Sigmoid colon (tissue), 7 donors: ENCODE results near the gene CNTN5. TPM values are rescaled to one million over a fixed set of nuclear protein-coding genes. Genes with fewer than 3 reads are reported as not detected.

ENCODE experiments used
- DNase-seq: peaks from one replicate; pipeline ENCODE4 v3.0.0-alpha.2; 2019
- H3K27ac ChIP-seq, 4 donors: fragments of 200-600 bp; sonication (generic); one replicate each; pipeline ENCODE4 v1.5.1; 2016 to 2019; ENCODE audit warnings: mild to moderate bottlenecking in 1 of 4
- H3K27me3 ChIP-seq, 3 donors: fragments of 200-600 bp; sonication (generic); one replicate each; pipeline ENCODE4 v1.5.1; 2019; ENCODE audit warnings: mild to moderate bottlenecking in 1 of 3
- H3K36me3 ChIP-seq, 4 donors: fragments of 200-600 bp; sonication (generic); one replicate each; pipeline ENCODE4 v1.5.1; 2016 to 2019
- H3K4me1 ChIP-seq, 4 donors: fragments of 200-600 bp; sonication (generic); one replicate each; pipeline ENCODE4 v1.5.1; 2017 to 2019
- H3K4me3 ChIP-seq, 4 donors: fragments of 200-600 bp; sonication (generic); one replicate each; pipeline ENCODE4 v1.5.1; 2017 to 2019; ENCODE audit warnings: mild to moderate bottlenecking in 2 of 4, moderate library complexity in 1 of 4
- H3K9me3 ChIP-seq, 4 donors: fragments of 200-600 bp in 3 of 4; sonication (generic) in 3 of 4; one replicate each; pipeline versions ENCODE4 v1.5.1 to v1.6.1; 2013 to 2019
- CTCF ChIP-seq, 4 experiments: fragments of 450-650 bp in 3 of 4; fragments of 200-600 bp in 1 of 4; IDR thresholded peaks; one replicate each; pipeline ENCODE4 v1.5.1; 2016 to 2019; ENCODE audit warnings: antibody characterized with exemption in 4 of 4, mild to moderate bottlenecking in 3 of 4, moderate library complexity in 2 of 4
- EP300 ChIP-seq, 4 donors: sonication (generic); formaldehyde crosslinking; IDR thresholded peaks; one replicate each; pipeline ENCODE4 v1.6.1; 2017; ENCODE audit warnings: antibody characterized with exemption in 4 of 4
- POLR2A ChIP-seq, 2 donors: fragments of 450-650 bp; IDR thresholded peaks; one replicate each; pipeline ENCODE4 v1.6.1; 2016; ENCODE audit warnings: antibody characterized with exemption in 2 of 2, mild to moderate bottlenecking in 2 of 2, moderate library complexity in 2 of 2
- POLR2AphosphoS5 ChIP-seq, 4 donors: sonication (generic); formaldehyde crosslinking; IDR thresholded peaks; one replicate each; pipeline ENCODE4 v1.6.1; 2017; ENCODE audit warnings: antibody characterized with exemption in 4 of 4
- WGBS, 2 donors: extraction: QIAGEN DNeasy Blood & Tissue Kit; methylation state at CpG; one replicate each; pipeline ENCODE4 v1.1.7; 2013; 5-methylcytosine and 5-hydroxymethylcytosine counted together
- intact Hi-C: fragments of 100-400 bp; cut with DNase I; formaldehyde crosslinking; loops from one replicate; pipeline ENCODE4 v1.15.1; 2023
- polyA plus RNA-seq, 3 donors: library from polyadenylated mRNA; stranded (reverse); fragments of 200-250 nt; gene quantifications; one replicate each; pipeline ENCODE4 v1.2.3, GENCODE V29; 2013
- total RNA-seq, 4 donors: library from RNA; depleted of rRNA; stranded (reverse); fragments of >200 nt; gene quantifications; one replicate each; pipeline ENCODE4 v1.1.0, GENCODE V29; 2016
- donor health status: healthy with polysubstance abuse.
- donor health status: Bipolar disorder and iron deficiency.
- donor health status: healthy.

CNTN5 gene
- total and polyA plus RNA-seq, 7 donors: 0.13 to 0.36 (median 0.16) TPM; not detected in 2

GRCh38 chr11:100152766-100153165 lies 1132.0 kb downstream of the CNTN5 start:
- H3K4me3 ChIP-seq: no peak overlapping the region
- TF ChIP-seq POLR2A (IDR thresholded peaks at IDR 0.05): no peak
- no peak for TF ChIP-seq CTCF (IDR thresholded peaks at IDR 0.05)
- no peak for TF ChIP-seq EP300 (IDR thresholded peaks at IDR 0.05)
- no peak for TF ChIP-seq POLR2AphosphoS5 (IDR thresholded peaks at IDR 0.05)
- H3K27me3 ChIP-seq: no peaks in the 10 kb centered on the region
- intact Hi-C loops: no loop called here
- H3K27ac ChIP-seq: no peak overlapping the region
- no peaks in the 10 kb centered on the region for H3K4me1 ChIP-seq
- H3K9me3 ChIP-seq: no peaks in the 10 kb centered on the region
- no peak for DNase-seq
- H3K36me3 ChIP-seq: no peaks in the 10 kb centered on the region

- no peak for DNase-seq
- no peaks in the 10 kb centered on the region for H3K4me1 ChIP-seq
- intact Hi-C loops: no loop called here
- H3K27ac ChIP-seq: no peak overlapping the region
- no peaks in the 10 kb centered on the region for H3K27me3 ChIP-seq
- TF ChIP-seq CTCF (IDR thresholded peaks at IDR 0.05) (no peak), POLR2A (IDR thresholded peaks at IDR 0.05) (no peak), POLR2AphosphoS5 (IDR thresholded peaks at IDR 0.05) (no peak), EP300 (IDR thresholded peaks at IDR 0.05) (no peak)
- no peaks in the 10 kb centered on the region for H3K36me3 ChIP-seq
- H3K9me3 ChIP-seq: no peaks in the 10 kb centered on the region
- H3K4me3 ChIP-seq: no peak overlapping the region
Measured at GRCh38 chr11:100163471-100163870, 1142.7 kb downstream of the CNTN5 start.

- Histone ChIP-seq H3K27ac (no peak overlapping the region), H3K9me3 (no peaks in the 10 kb centered on the region), H3K36me3 (no peaks in the 10 kb centered on the region), H3K27me3 (no peaks in the 10 kb centered on the region), H3K4me3 (no peak overlapping the region), H3K4me1 (no peaks in the 10 kb centered on the region)
- 42 to 67% methylated on average over 3 of the region's 3 CpGs for WGBS, 2 donors
- DNase-seq: no peak
- intact Hi-C loops: no loop called here
- TF ChIP-seq EP300 (IDR thresholded peaks at IDR 0.05) (no peak), POLR2A (IDR thresholded peaks at IDR 0.05) (no peak), POLR2AphosphoS5 (IDR thresholded peaks at IDR 0.05) (no peak), CTCF (IDR thresholded peaks at IDR 0.05) (no peak)
Measured at GRCh38 chr11:100174881-100175280, 1154.1 kb downstream of the CNTN5 start.

- H3K27me3 ChIP-seq: no peaks in the 10 kb centered on the region
- H3K27ac ChIP-seq: no peak overlapping the region
- TF ChIP-seq EP300 (IDR thresholded peaks at IDR 0.05): no peak
- TF ChIP-seq POLR2AphosphoS5 (IDR thresholded peaks at IDR 0.05): no peak
- no peak for TF ChIP-seq CTCF (IDR thresholded peaks at IDR 0.05)
- no peak for TF ChIP-seq POLR2A (IDR thresholded peaks at IDR 0.05)
- no peaks in the 10 kb centered on the region for H3K36me3 ChIP-seq
- H3K9me3 ChIP-seq: no peaks in the 10 kb centered on the region
- intact Hi-C loops: no loop called here
- H3K4me1 ChIP-seq: no peaks in the 10 kb centered on the region
- no peak for DNase-seq
- no peak overlapping the region for H3K4me3 ChIP-seq
Measured at GRCh38 chr11:100176456-100176855, 1155.7 kb downstream of the CNTN5 start.

GRCh38 chr11:100177651-100178050 lies 1156.9 kb downstream of the CNTN5 start:
- H3K36me3 ChIP-seq: no peaks in the 10 kb centered on the region
- no peaks in the 10 kb centered on the region for H3K27me3 ChIP-seq
- 80 to 87% methylated on average over 5 of the region's 5 CpGs for WGBS, 2 donors
- intact Hi-C loops: no loop called here
- no peaks in the 10 kb centered on the region for H3K9me3 ChIP-seq
- DNase-seq: no peak
- H3K27ac ChIP-seq: no peak overlapping the region
- H3K4me1 ChIP-seq: no peaks in the 10 kb centered on the region
- no peak overlapping the region for H3K4me3 ChIP-seq
- TF ChIP-seq EP300 (IDR thresholded peaks at IDR 0.05) (no peak), POLR2AphosphoS5 (IDR thresholded peaks at IDR 0.05) (no peak), POLR2A (IDR thresholded peaks at IDR 0.05) (no peak), CTCF (IDR thresholded peaks at IDR 0.05) (no peak)
